Osteoblast (primary cell): ENCODE data around the gene CCT7. TPM values are rescaled to one million over a fixed set of nuclear protein-coding genes. Genes with fewer than 3 reads are reported as not detected.

Experiments used
- DNase-seq: peaks from one replicate; pipeline ENCODE4 v3.0.0; 2011; ENCODE audit warnings: low spot score, mixed read lengths; ENCODE audit not compliant: insufficient read length; ENCODE audit errors: missing footprints
- H2AFZ ChIP-seq: 2 replicates; pipeline ENCODE4 v1.6.0; 2011; ENCODE audit warnings: mild to moderate bottlenecking, low read length
- H3K27ac ChIP-seq: 2 replicates; pipeline ENCODE4 v1.5.1; 2011; ENCODE audit warnings: mild to moderate bottlenecking, low read depth, low read length, moderate library complexity
- H3K27me3 ChIP-seq: 2 replicates; pipeline ENCODE4 v1.6.0; 2012; ENCODE audit warnings: mild to moderate bottlenecking, control low read depth, inconsistent platforms, low read length, moderate library complexity; ENCODE audit not compliant: insufficient read depth
- H3K36me3 ChIP-seq: 2 replicates; pipeline ENCODE4 v1.5.1; 2011; ENCODE audit warnings: mild to moderate bottlenecking, low read length, control low read depth, moderate library complexity; ENCODE audit not compliant: insufficient read depth
- H3K4me1 ChIP-seq: 2 replicates; pipeline ENCODE4 v1.5.1; 2011; ENCODE audit warnings: mild to moderate bottlenecking, low read length, control low read depth, moderate library complexity; ENCODE audit not compliant: insufficient read depth
- H3K4me2 ChIP-seq: 2 replicates; pipeline ENCODE4 v1.6.0; 2011; ENCODE audit warnings: mild to moderate bottlenecking, low read length; ENCODE audit not compliant: insufficient read depth
- H3K4me3 ChIP-seq: fragments of 200-600 bp; sonication (generic); 3 replicates; pipeline ENCODE4 v1.5.1; 2012; ENCODE audit warnings: mild to moderate bottlenecking, low read length, inconsistent platforms; ENCODE audit not compliant: insufficient read depth
- H3K79me2 ChIP-seq: 2 replicates; pipeline ENCODE4 v1.6.0; 2012; ENCODE audit warnings: mild to moderate bottlenecking, low read length, control low read depth, inconsistent platforms; ENCODE audit not compliant: insufficient read depth
- H3K9me3 ChIP-seq: 2 replicates; pipeline ENCODE4 v1.5.1; 2011; ENCODE audit warnings: low read depth, low read length, control low read depth
- H4K20me1 ChIP-seq: 2 replicates; pipeline ENCODE4 v1.6.0; 2012; ENCODE audit warnings: mild to moderate bottlenecking, low read length, control low read depth; ENCODE audit not compliant: insufficient read depth
- CTCF ChIP-seq: IDR thresholded peaks from 2 replicates; pipeline ENCODE4 v1.5.1; 2011; ENCODE audit warnings: mild to moderate bottlenecking, low read depth, low read length, moderate library complexity; ENCODE audit errors: extremely low read depth
- total RNA-seq: library from RNA; depleted of rRNA; stranded (reverse); fragments of >200 nt; gene quantifications from 2 replicates; pipeline ENCODE4 v1.2.3, GENCODE V29; 2012

The CCT7 gene
- total RNA-seq, 1 donor = 200 TPM

- Histone ChIP-seq H3K4me2 (no peak overlapping the region), H3K36me3 (no peaks in the 10 kb centered on the region), H2AFZ (no peak overlapping the region), H3K79me2 (no peaks in the 10 kb centered on the region), H3K4me3 (no peak overlapping the region), H3K27me3 (peaks cover 42% of the 10 kb centered on the region), H3K4me1 (no peaks in the 10 kb centered on the region), H3K27ac (no peak overlapping the region), H4K20me1 (no peaks in the 10 kb centered on the region), H3K9me3 (peaks cover 3% of the 10 kb centered on the region)
- no peak for TF ChIP-seq CTCF
- peak; percentile 70 for DNase-seq
Observed at GRCh38 chr2:73269686-73270465, 35.8 kb downstream of the CCT7 start.

- TF ChIP-seq CTCF = no peak
- H3K4me1 ChIP-seq = no peaks in the 10 kb centered on the region
- H3K79me2 ChIP-seq = no peaks in the 10 kb centered on the region
- no peaks in the 10 kb centered on the region for H4K20me1 ChIP-seq
- no peaks in the 10 kb centered on the region for H3K36me3 ChIP-seq
- peak; percentile 45 for DNase-seq
- H3K4me2 ChIP-seq = no peak overlapping the region
- H3K27ac ChIP-seq = no peak overlapping the region
- H2AFZ ChIP-seq = no peak overlapping the region
- H3K9me3 ChIP-seq = peaks cover 3% of the 10 kb centered on the region
- H3K4me3 ChIP-seq = no peak overlapping the region
- peaks cover 39% of the 10 kb centered on the region for H3K27me3 ChIP-seq
Observed at GRCh38 chr2:73272270-73272669, 38.2 kb downstream of the CCT7 start.

GRCh38 chr2:73279852-73280251 is 45.7 kb downstream of the CCT7 start:
- no peak overlapping the region for H2AFZ ChIP-seq
- no peak for TF ChIP-seq CTCF
- H3K27me3 ChIP-seq = peaks cover 15% of the 10 kb centered on the region
- H3K27ac ChIP-seq = no peak overlapping the region
- DNase-seq = peak; percentile 68
- H3K9me3 ChIP-seq = no peaks in the 10 kb centered on the region
- no peak overlapping the region for H3K4me2 ChIP-seq
- no peaks in the 10 kb centered on the region for H3K36me3 ChIP-seq
- H3K79me2 ChIP-seq = no peaks in the 10 kb centered on the region
- no peak overlapping the region for H3K4me3 ChIP-seq
- peaks cover 3% of the 10 kb centered on the region for H3K4me1 ChIP-seq
- H4K20me1 ChIP-seq = no peaks in the 10 kb centered on the region

- H3K4me1 ChIP-seq = peaks cover 3% of the 10 kb centered on the region
- no peaks in the 10 kb centered on the region for H4K20me1 ChIP-seq
- H2AFZ ChIP-seq = no peak overlapping the region
- no peak overlapping the region for H3K4me3 ChIP-seq
- H3K27ac ChIP-seq = no peak overlapping the region
- H3K79me2 ChIP-seq = no peaks in the 10 kb centered on the region
- H3K27me3 ChIP-seq = peaks cover 28% of the 10 kb centered on the region
- H3K4me2 ChIP-seq = no peak overlapping the region
- H3K36me3 ChIP-seq = no peaks in the 10 kb centered on the region
- no peak for TF ChIP-seq CTCF
- DNase-seq = peak; percentile 56
- H3K9me3 ChIP-seq = no peaks in the 10 kb centered on the region
Observed at GRCh38 chr2:73281244-73281643, 47.1 kb downstream of the CCT7 start.
